UCSD-AML1 (cell line): ENCODE data around the gene MLC1.

ENCODE experiments used
- DNase-seq: peaks from one replicate; lab custom pipeline; 2025; ENCODE audit not compliant: unreplicated experiment; lab: John Stamatoyannopoulos, UW

The MLC1 gene

GRCh38 chr22:50058906-50059880, 26.0 kb downstream of the MLC1 start:
- no peak for DNase-seq

GRCh38 chr22:50058061-50058905, 26.9 kb downstream of the MLC1 start, which contains the start of gene TTLL8:
Gene TTLL8 (minus strand): TSS chr22:50058298.
- DNase-seq, result no peak

GRCh38 chr22:50057278-50058060, 27.8 kb downstream of the MLC1 start:
- no peak for DNase-seq

GRCh38 chr22:50056214-50056972, 28.8 kb downstream of the MLC1 start:
- DNase-seq, result no peak

GRCh38 chr22:50053861-50054260, 31.4 kb downstream of the MLC1 start:
- DNase-seq, result no peak

- no peak for DNase-seq
These were observed 33.3 kb downstream of the MLC1 start for GRCh38 chr22:50051930-50052329.

- no peak for DNase-seq
These were observed 35.7 kb downstream of the MLC1 start for GRCh38 chr22:50049299-50050195.

GRCh38 chr22:50048836-50049235, 36.4 kb downstream of the MLC1 start:
- no peak for DNase-seq

- no peak for DNase-seq
These were observed 37.0 kb downstream of the MLC1 start for GRCh38 chr22:50048061-50048765.

GRCh38 chr22:50047346-50047745, 37.9 kb downstream of the MLC1 start:
- DNase-seq, result no peak

- DNase-seq, result no peak
These were observed 38.6 kb downstream of the MLC1 start for GRCh38 chr22:50046481-50047245.

- DNase-seq, result no peak
These were observed 39.2 kb downstream of the MLC1 start for GRCh38 chr22:50046019-50046415.

GRCh38 chr22:50045211-50046018, 39.8 kb downstream of the MLC1 start:
- no peak for DNase-seq

GRCh38 chr22:50044485-50045118, 40.6 kb downstream of the MLC1 start:
- DNase-seq, result no peak

- no peak for DNase-seq
These were observed 43.7 kb downstream of the MLC1 start for GRCh38 chr22:50041361-50042065.

- DNase-seq, result no peak
These were observed 44.5 kb downstream of the MLC1 start for GRCh38 chr22:50040717-50041116.
